HEK293 (cell line): ENCODE measurements around the gene NSG1.

ENCODE experiments used
- CTCF ChIA-PET: fragments of 350-600 bp; formaldehyde crosslinking; extraction: SDS; loops from one replicate; lab custom pipeline; 2021; ENCODE audit warnings: antibody characterized with exemption; lab: Yijun Ruan, JAX
- POLR2A ChIA-PET: fragments of 300-600 bp; formaldehyde crosslinking; extraction: SDS; loops from one replicate; lab custom pipeline; 2020; ENCODE audit warnings: antibody characterized with exemption, inconsistent platforms; lab: Yijun Ruan, JAX
- H3K27ac ChIP-seq: fragments of 200-500 bp; sonication (Bioruptor generic); 2 replicates; pipeline ENCODE4 v1.5.1; 2014; ENCODE audit warnings: low read depth, low read length, control low read depth, inconsistent platforms; ENCODE audit errors: extremely low read depth
- H3K36me3 ChIP-seq, 2 experiments: fragments of 200-500 bp in 1 of 2; sonication (Bioruptor generic) in 1 of 2; 1 replicate in 1 of 2; 2 replicates in 1 of 2; pipeline ENCODE4 v1.5.1; 2014 to 2017; ENCODE audit warnings: inconsistent platforms in 2 of 2, low read length in 2 of 2; ENCODE audit not compliant: control insufficient read depth in 2 of 2, insufficient read depth in 1 of 2
- H3K4me1 ChIP-seq: fragments of 200-500 bp; sonication (Bioruptor generic); 2 replicates; pipeline ENCODE4 v1.5.1; 2014; ENCODE audit warnings: mild to moderate bottlenecking, low read length, inconsistent platforms; ENCODE audit not compliant: control insufficient read depth, insufficient read depth
- H3K4me3 ChIP-seq: 2 replicates; pipeline ENCODE4 v1.5.1; 2011; ENCODE audit warnings: low read depth, mild to moderate bottlenecking, control low read depth, low read length, moderate library complexity
- H3K9me3 ChIP-seq: fragments of 200-500 bp; sonication (Bioruptor generic); 2 replicates; pipeline ENCODE4 v1.5.1; 2014; ENCODE audit warnings: low read depth, low read length, inconsistent platforms; ENCODE audit not compliant: control insufficient read depth, insufficient read depth
- KLF10 ChIP-seq: fragments of 450-650 bp; IDR thresholded peaks from 2 replicates; pipeline ENCODE4 v1.5.1; 2018; ENCODE audit warnings: missing biosample characterization, mild to moderate bottlenecking, missing genetic modification characterization
- KLF16 ChIP-seq: fragments of 450-650 bp; formaldehyde crosslinking; IDR thresholded peaks from 2 replicates; pipeline ENCODE4 v1.5.1; 2017; ENCODE audit warnings: missing biosample characterization, missing genetic modification characterization
- MEIS1 ChIP-seq: sonication (generic); formaldehyde crosslinking; IDR thresholded peaks from 2 replicates; pipeline ENCODE4 v1.8.1; 2022; ENCODE audit warnings: missing genetic modification reagents, mild to moderate bottlenecking, borderline replicate concordance
- OVOL3 ChIP-seq: fragments of 450-650 bp; formaldehyde crosslinking; IDR thresholded peaks from 2 replicates; pipeline ENCODE4 v1.5.1; 2016; ENCODE audit warnings: missing biosample characterization, missing genetic modification characterization
- ZBTB1 ChIP-seq: fragments of 450-650 bp; formaldehyde crosslinking; IDR thresholded peaks from 2 replicates; pipeline ENCODE4 v1.5.1; 2016; ENCODE audit warnings: missing biosample characterization, missing genetic modification characterization
- ZBTB17 ChIP-seq: fragments of 450-650 bp; formaldehyde crosslinking; IDR thresholded peaks from 2 replicates; pipeline ENCODE4 v1.5.1; 2016; ENCODE audit warnings: missing biosample characterization, missing genetic modification characterization
- ZBTB20 ChIP-seq: fragments of 450-650 bp; formaldehyde crosslinking; IDR thresholded peaks from 2 replicates; pipeline ENCODE4 v1.5.1; 2016; ENCODE audit warnings: missing biosample characterization, missing genetic modification characterization
- ZBTB8A ChIP-seq: fragments of 450-650 bp; formaldehyde crosslinking; IDR thresholded peaks from 2 replicates; pipeline ENCODE4 v1.5.1; 2016; ENCODE audit warnings: missing biosample characterization, missing genetic modification characterization
- ZEB2 ChIP-seq: fragments of 450-650 bp; formaldehyde crosslinking; IDR thresholded peaks from 2 replicates; pipeline ENCODE4 v1.5.1; 2016; ENCODE audit warnings: missing biosample characterization, missing genetic modification characterization
- ZFHX2 ChIP-seq: fragments of 450-650 bp; formaldehyde crosslinking; conservative IDR thresholded peaks from 2 replicates; pipeline ENCODE4 v1.5.1; 2016; ENCODE audit warnings: missing biosample characterization, missing genetic modification characterization
- ZIC2 ChIP-seq: fragments of 450-650 bp; formaldehyde crosslinking; IDR thresholded peaks from 2 replicates; pipeline ENCODE4 v1.5.1; 2016; ENCODE audit warnings: missing biosample characterization, missing genetic modification characterization
- ZNF138 ChIP-seq: fragments of 450-650 bp; formaldehyde crosslinking; IDR thresholded peaks from 2 replicates; pipeline ENCODE4 v1.5.1; 2016; ENCODE audit warnings: missing biosample characterization, missing genetic modification characterization, borderline replicate concordance
- ZNF169 ChIP-seq: fragments of 450-650 bp; formaldehyde crosslinking; IDR thresholded peaks from 2 replicates; pipeline ENCODE4 v1.5.1; 2016; ENCODE audit warnings: missing biosample characterization, missing genetic modification characterization
- ZNF335 ChIP-seq: fragments of 450-650 bp; formaldehyde crosslinking; conservative IDR thresholded peaks from 2 replicates; pipeline ENCODE4 v1.5.1; 2016; ENCODE audit warnings: missing biosample characterization, missing genetic modification characterization
- ZNF341 ChIP-seq: fragments of 450-650 bp; formaldehyde crosslinking; IDR thresholded peaks from 2 replicates; pipeline ENCODE4; 2016; ENCODE audit warnings: low read depth, missing biosample characterization, missing genetic modification characterization
- ZNF423 ChIP-seq: fragments of 450-650 bp; formaldehyde crosslinking; IDR thresholded peaks from 2 replicates; pipeline ENCODE4 v1.5.1; 2016; ENCODE audit warnings: missing biosample characterization, missing genetic modification characterization
- ZNF488 ChIP-seq: fragments of 450-650 bp; formaldehyde crosslinking; IDR thresholded peaks from 2 replicates; pipeline ENCODE4 v1.5.1; 2016; ENCODE audit warnings: missing biosample characterization, missing genetic modification characterization
- ZNF510 ChIP-seq: fragments of 450-650 bp; formaldehyde crosslinking; IDR thresholded peaks from 2 replicates; pipeline ENCODE4 v1.5.1; 2018; ENCODE audit warnings: mild to moderate bottlenecking, missing genetic modification characterization, missing biosample characterization; ENCODE audit not compliant: insufficient replicate concordance
- ZNF645 ChIP-seq: fragments of 450-650 bp; formaldehyde crosslinking; IDR thresholded peaks from 2 replicates; pipeline ENCODE4; 2016; ENCODE audit warnings: missing biosample characterization, missing genetic modification characterization
- ZNF768 ChIP-seq: fragments of 450-650 bp; formaldehyde crosslinking; IDR thresholded peaks from 2 replicates; pipeline ENCODE4 v1.5.1; 2018; ENCODE audit warnings: missing biosample characterization, mild to moderate bottlenecking, missing genetic modification characterization
- ZNF791 ChIP-seq: fragments of 450-650 bp; formaldehyde crosslinking; IDR thresholded peaks from 2 replicates; pipeline ENCODE4 v1.5.1; 2016; ENCODE audit warnings: missing biosample characterization, missing genetic modification characterization
- ZNF837 ChIP-seq: fragments of 450-650 bp; formaldehyde crosslinking; IDR thresholded peaks from 2 replicates; pipeline ENCODE4 v1.5.1; 2016; ENCODE audit warnings: missing biosample characterization, missing genetic modification characterization
- ZSCAN16 ChIP-seq: fragments of 450-650 bp; formaldehyde crosslinking; IDR thresholded peaks from 2 replicates; pipeline ENCODE4 v1.5.1; 2016; ENCODE audit warnings: missing biosample characterization, missing genetic modification characterization
- TF ChIP-seq, protein P1 (sequence below): fragments of 450-650 bp; formaldehyde crosslinking; IDR thresholded peaks from 2 replicates; pipeline ENCODE4 v1.5.1; 2017; ENCODE audit warnings: missing biosample characterization, missing genetic modification characterization
- TF ChIP-seq, protein P2 (sequence below): fragments of 450-650 bp; formaldehyde crosslinking; IDR thresholded peaks from 2 replicates; pipeline ENCODE4 v1.5.1; 2016; ENCODE audit warnings: missing biosample characterization, missing genetic modification characterization
- TF ChIP-seq, protein P3 (sequence below): fragments of 450-650 bp; formaldehyde crosslinking; IDR thresholded peaks from 2 replicates; pipeline ENCODE4 v1.5.1; 2016; ENCODE audit warnings: missing biosample characterization, missing genetic modification characterization
- TF ChIP-seq, protein P4 (sequence below): fragments of 450-650 bp; formaldehyde crosslinking; IDR thresholded peaks from 2 replicates; pipeline ENCODE4 v1.5.1; 2016; ENCODE audit warnings: missing biosample characterization, missing genetic modification characterization

Gene NSG1

DNA sequence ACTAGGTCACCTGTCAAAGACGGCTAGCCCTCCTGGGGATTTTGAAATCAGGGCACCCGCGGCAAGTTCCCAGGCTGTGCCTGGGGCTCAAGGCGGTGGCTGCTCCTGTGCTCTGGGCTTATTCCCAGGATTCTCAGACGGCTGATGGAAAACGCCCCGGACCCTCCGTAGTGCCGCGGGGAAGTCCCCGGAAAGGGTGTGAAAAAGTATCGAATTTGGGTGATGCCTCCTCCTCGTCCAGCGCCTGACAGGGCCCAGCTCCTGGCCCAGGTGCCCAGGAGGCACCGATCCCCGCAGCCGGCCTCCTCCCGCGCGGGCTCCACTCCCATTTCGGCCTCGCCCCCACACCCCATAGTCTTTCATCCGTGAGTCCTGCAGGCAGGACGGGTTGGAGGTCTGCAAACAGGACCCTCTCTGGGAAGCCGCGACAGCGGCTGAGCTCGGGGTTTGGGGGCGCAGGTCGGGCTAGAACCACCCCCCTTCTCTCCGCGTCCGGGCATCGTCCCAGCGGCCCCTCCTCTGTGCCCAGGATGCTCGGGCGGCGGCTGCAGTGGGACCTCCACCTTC is 1.1 kb upstream of the NSG1 start (continued):
- no peak for TF ChIP-seq ZNF837 (tag by site-specific recombination)

DNA sequence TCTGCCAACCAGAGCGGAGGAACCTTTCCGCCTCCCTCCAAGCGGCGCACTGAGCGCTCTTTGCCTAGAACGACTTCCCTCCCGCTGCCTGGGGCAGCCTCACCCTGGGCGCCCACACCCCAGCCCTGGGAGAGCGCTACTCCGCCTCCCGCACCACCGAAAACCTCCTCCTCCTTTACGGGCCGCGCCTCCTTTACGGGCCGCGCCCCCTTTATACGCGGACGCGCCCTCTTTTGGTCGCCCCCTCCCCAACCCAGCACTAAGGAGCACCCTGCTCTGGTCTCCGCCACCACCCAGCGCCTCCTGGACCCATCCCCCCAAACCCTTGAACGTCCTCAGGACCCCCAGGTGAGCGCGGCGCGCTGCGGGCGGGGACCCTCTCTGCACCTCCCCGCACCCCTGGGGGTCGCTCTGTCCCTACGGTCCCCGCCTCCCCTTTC is 586 bp upstream of the NSG1 start:
- Histone ChIP-seq H3K27ac (no peak overlapping the region; the same call in 1 of the 2 replicates), H3K4me1 (no peaks in the 10 kb centered on the region), H3K4me3 (peak overlapping the region; percentile 40), H3K9me3 (no peaks in the 10 kb centered on the region), H3K36me3 (peaks cover 0 to under 1% of the 10 kb centered on the region in 2 experiments; a peak in 1 of 3 replicates)
- POLR2A ChIA-PET, result no interaction called here
- CTCF ChIA-PET, result no interaction called here
- TF ChIP-seq ZNF341 (tag by site-specific recombination) (peak; percentile 94), ZBTB1 (tag by site-specific recombination) (no peak), ZBTB8A (peak; percentile 82), ZNF169 (tag by site-specific recombination) (no peak), OVOL3 (tag by site-specific recombination) (no peak), ZFHX2 (peak; percentile 63), ZNF488 (tag by site-specific recombination) (no peak), KLF10 (peak; percentile 85), ZSCAN16 (no peak), ZIC2 (tag by site-specific recombination) (peak; percentile 68), ZNF768 (no peak), ZNF645 (tag by site-specific recombination) (no peak), ZNF423 (peak; percentile 67), MEIS1 (CRISPR knock-in tag) (no peak), ZNF510 (tag by site-specific recombination) (no peak), ZNF138 (no peak), KLF16 (tag by site-specific recombination) (peak; percentile 76), ZBTB20 (peak; percentile 51; the same call in 1 of the 2 replicates), ZNF335 (tag by site-specific recombination) (peak; percentile 76), ZBTB17 (tag by site-specific recombination) (peak; percentile 45; the same call in 1 of the 2 replicates), ZNF791 (tag by site-specific recombination) (no peak), ZEB2 (tag by site-specific recombination) (0 out of 2 replicates have a peak, but pooled peaks have one; percentile 29)
- TF ChIP-seq, protein P1, sequence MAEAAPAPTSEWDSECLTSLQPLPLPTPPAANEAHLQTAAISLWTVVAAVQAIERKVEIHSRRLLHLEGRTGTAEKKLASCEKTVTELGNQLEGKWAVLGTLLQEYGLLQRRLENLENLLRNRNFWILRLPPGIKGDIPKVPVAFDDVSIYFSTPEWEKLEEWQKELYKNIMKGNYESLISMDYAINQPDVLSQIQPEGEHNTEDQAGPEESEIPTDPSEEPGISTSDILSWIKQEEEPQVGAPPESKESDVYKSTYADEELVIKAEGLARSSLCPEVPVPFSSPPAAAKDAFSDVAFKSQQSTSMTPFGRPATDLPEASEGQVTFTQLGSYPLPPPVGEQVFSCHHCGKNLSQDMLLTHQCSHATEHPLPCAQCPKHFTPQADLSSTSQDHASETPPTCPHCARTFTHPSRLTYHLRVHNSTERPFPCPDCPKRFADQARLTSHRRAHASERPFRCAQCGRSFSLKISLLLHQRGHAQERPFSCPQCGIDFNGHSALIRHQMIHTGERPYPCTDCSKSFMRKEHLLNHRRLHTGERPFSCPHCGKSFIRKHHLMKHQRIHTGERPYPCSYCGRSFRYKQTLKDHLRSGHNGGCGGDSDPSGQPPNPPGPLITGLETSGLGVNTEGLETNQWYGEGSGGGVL (tag by site-specific recombination), result peak; percentile 36; the same call in 1 of the 2 replicates
- TF ChIP-seq, protein P2, sequence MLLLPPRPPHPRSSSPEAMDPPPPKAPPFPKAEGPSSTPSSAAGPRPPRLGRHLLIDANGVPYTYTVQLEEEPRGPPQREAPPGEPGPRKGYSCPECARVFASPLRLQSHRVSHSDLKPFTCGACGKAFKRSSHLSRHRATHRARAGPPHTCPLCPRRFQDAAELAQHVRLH (tag by site-specific recombination), result no peak
- TF ChIP-seq, protein P3, sequence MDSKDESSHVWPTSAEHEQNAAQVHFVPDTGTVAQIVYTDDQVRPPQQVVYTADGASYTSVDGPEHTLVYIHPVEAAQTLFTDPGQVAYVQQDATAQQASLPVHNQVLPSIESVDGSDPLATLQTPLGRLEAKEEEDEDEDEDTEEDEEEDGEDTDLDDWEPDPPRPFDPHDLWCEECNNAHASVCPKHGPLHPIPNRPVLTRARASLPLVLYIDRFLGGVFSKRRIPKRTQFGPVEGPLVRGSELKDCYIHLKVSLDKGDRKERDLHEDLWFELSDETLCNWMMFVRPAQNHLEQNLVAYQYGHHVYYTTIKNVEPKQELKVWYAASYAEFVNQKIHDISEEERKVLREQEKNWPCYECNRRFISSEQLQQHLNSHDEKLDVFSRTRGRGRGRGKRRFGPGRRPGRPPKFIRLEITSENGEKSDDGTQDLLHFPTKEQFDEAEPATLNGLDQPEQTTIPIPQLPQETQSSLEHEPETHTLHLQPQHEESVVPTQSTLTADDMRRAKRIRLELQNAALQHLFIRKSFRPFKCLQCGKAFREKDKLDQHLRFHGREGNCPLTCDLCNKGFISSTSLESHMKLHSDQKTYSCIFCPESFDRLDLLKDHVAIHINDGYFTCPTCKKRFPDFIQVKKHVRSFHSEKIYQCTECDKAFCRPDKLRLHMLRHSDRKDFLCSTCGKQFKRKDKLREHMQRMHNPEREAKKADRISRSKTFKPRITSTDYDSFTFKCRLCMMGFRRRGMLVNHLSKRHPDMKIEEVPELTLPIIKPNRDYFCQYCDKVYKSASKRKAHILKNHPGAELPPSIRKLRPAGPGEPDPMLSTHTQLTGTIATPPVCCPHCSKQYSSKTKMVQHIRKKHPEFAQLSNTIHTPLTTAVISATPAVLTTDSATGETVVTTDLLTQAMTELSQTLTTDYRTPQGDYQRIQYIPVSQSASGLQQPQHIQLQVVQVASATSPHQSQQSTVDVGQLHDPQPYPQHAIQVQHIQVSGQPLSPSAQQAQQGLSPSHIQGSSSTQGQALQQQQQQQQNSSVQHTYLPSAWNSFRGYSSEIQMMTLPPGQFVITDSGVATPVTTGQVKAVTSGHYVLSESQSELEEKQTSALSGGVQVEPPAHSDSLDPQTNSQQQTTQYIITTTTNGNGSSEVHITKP (tag by site-specific recombination), result peak; percentile 49
- TF ChIP-seq, protein P4, sequence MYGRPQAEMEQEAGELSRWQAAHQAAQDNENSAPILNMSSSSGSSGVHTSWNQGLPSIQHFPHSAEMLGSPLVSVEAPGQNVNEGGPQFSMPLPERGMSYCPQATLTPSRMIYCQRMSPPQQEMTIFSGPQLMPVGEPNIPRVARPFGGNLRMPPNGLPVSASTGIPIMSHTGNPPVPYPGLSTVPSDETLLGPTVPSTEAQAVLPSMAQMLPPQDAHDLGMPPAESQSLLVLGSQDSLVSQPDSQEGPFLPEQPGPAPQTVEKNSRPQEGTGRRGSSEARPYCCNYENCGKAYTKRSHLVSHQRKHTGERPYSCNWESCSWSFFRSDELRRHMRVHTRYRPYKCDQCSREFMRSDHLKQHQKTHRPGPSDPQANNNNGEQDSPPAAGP, result peak; percentile 80; the same call in 1 of the 2 replicates
